ENCODE data around the gene THSD8.

Gene THSD8

DNA sequence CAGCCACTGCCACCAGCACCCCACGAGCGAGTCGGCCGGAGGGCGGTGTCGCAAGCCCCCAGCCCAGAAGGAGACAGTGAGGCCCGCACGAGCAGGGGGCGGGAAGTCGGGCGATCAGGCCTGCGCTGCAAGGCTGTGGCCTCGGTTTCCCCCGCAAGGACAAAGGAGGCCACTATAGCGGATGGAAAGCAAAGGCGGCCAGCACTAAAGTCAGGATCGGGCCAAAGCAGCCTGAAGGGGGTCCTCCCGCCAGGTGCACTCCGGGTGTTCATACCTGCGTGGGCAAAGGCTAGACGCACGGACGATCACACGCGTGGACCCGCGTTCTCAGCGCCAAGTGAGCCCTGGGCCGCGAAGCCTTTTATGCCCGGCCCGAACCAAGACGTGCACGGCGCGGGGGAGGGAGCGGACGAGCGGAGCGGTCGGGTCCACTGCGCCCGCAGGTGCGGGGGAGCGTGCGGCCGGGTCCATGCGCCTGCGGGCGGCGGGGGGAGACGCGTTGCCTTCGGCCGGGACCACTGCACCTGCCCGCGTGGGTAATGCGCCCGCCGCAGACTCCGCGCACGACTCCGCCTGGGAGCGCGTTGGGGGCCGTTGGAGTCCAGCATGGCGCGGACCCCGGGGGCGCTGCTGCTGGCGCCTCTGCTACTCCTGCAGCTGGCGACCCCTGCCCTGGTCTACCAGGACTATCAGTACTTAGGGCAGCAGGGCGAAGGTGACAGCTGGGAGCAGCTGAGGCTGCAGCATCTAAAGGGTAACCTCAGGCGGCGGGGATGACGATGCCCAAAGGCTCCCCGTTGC, at the start of gene THSD8, which contains the start of gene PRDX2:
THSD8 (plus strand) TSS at position 604 of the 801 bp plus-strand sequence; CDS start at position 607, 3 bp downstream.
PRDX2 (minus strand) TSS at position 335 of the 801 bp plus-strand sequence. CDS start 539 bp downstream, outside the sequence.
- no peaks in the 10 kb centered on the region for H3K36me3 ChIP-seq (ENCODE audit: insufficient read depth, low read length)
- H3K4me1 ChIP-seq (ENCODE audit: insufficient read depth, low read length) = no peaks in the 10 kb centered on the region
- H3K9me3 ChIP-seq (ENCODE audit: control insufficient read depth, insufficient read depth, low read length) = no peaks in the 10 kb centered on the region
- peak within 1 kb of the TSS; percentile 88 for H3K9ac ChIP-seq (ENCODE audit: low read depth, low read length)

DNA sequence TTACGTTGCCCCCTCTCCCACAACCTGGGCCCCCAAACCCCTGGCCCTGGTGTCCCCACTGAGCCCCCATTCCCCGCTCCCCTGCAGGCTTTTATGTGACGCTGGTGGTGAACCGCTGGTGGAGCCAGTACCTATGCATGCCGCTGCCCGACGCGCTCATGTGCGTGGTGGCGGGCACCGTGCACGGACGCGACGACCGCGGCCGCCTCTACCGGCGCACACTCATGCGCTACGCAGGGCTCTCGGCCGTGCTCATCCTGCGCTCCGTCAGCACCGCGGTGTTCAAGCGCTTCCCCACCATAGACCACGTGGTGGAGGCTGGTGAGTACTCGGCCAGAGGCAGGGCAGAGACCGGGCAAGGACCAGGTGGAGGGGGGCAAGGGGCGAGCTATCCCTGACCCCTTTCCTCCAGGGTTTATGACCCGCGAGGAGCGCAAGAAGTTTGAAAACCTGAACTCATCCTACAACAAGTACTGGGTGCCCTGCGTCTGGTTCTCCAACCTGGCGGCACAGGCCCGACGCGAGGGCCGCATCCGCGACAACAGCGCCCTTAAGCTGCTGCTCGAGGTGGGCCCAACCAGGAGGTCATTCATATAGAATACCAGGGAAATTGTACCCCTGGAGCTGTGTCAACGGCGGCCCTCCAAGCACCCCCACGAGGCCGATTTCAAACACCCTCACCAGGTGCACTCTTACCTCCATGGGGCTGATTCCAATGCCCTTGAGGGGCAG, 47.2 kb upstream of the THSD8 start:
- no peaks in the 10 kb centered on the region for H3K4me1 ChIP-seq (ENCODE audit: insufficient read depth, low read length)
- no peak overlapping the region for H3K9ac ChIP-seq (ENCODE audit: low read depth, low read length)
- no peaks in the 10 kb centered on the region for H3K36me3 ChIP-seq (ENCODE audit: insufficient read depth, low read length)
- H3K9me3 ChIP-seq (ENCODE audit: control insufficient read depth, insufficient read depth, low read length) = no peaks in the 10 kb centered on the region

DNA sequence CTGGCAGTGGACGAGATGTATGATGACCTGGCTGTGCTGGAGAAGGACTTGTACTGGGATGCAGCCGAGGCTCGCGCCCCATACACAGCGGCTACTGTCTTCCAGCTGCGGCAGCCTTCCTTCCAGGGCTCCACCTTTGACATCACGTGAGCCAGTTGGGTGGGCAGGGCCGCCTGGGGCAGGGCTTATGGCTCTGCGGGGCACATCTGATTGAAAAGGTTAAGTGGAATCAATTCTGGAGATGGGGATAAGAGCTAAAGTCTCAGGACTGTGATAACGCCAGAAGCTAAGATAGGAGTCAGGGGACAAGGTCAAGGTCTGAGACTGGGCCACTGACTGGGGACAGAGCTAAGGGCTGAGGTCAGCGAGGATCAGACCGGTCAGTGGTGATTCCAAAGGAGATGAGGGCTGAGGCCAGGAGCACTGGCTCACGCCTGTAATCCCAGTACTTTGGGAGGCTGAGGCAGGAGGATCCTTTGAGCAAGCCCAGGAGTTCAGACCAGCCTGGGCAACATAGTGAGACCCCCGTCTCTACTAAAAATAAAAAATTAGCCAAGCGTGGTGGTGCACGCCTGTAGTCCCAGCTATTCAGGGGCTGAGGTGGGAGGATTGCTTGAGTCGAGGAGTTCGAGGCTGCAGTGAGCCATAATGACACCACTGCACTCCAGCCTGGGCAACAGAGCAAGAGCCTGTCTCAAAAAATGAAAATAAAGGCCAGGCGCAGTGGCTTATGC, 45.6 kb upstream of the THSD8 start:
- Histone ChIP-seq H3K9ac (ENCODE audit: low read depth, low read length) (no peak overlapping the region), H3K4me1 (ENCODE audit: insufficient read depth, low read length) (no peaks in the 10 kb centered on the region), H3K36me3 (ENCODE audit: insufficient read depth, low read length) (no peaks in the 10 kb centered on the region), H3K9me3 (ENCODE audit: control insufficient read depth, insufficient read depth, low read length) (no peaks in the 10 kb centered on the region)

DNA sequence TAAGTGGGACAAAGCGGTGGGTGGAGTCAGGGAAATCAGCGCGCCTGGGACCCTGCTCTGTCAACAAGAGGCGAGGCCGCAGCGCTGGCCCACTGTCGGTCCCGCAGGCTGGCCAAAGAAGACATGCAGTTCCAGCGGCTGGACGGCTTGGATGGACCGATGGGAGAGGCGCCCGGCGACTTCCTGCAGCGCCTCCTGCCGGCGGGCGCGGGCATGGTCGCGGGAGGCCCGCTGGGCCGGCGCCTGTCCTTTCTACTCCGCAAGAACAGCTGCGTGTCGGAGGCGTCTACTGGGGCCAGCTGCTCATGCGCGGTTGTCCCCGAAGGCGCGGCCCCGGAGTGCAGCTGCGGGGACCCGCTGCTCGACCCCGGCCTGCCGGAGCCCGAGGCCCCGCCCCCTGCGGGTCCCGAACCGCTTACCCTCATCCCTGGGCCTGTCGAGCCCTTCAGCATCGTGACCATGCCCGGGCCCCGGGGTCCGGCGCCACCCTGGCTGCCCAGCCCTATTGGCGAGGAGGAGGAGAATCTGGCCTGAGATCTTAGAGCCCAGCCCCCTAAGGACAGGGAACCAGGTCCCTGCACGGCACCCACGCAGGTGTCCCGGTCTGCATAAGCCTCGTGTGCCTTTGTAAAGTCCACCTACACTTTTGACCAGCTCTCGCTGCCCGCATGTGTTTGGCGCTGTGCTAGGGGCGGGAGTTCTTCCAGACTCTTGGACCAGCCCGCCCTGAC, 44.2 kb upstream of the THSD8 start:
- H3K4me1 ChIP-seq (ENCODE audit: insufficient read depth, low read length) = no peaks in the 10 kb centered on the region
- peak overlapping the region; percentile 48; the same call in 1 of the 2 replicates for H3K9ac ChIP-seq (ENCODE audit: low read depth, low read length)
- no peaks in the 10 kb centered on the region for H3K9me3 ChIP-seq (ENCODE audit: control insufficient read depth, insufficient read depth, low read length)
- no peaks in the 10 kb centered on the region for H3K36me3 ChIP-seq (ENCODE audit: insufficient read depth, low read length)

DNA sequence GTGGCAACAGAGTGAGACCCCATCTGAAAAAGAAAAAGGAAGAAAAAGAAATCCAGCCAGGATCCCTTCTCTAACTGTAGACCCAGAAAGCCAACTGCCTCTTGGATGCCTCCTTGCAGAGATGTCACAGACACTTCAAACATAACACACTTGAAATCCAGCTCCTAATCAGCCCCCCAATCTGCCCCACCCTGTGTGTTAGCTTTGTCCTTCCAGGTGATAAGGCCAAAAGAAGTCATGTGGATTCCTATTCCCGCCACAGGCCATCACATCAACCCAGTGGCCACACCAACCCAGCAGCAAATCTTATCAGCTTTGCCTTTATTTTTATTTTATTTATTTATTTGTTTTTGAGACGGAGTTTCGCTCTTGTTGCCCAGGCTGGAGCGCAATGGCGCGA, 42.2 kb upstream of the THSD8 start:
- Histone ChIP-seq H3K36me3 (ENCODE audit: insufficient read depth, low read length) (no peaks in the 10 kb centered on the region), H3K4me1 (ENCODE audit: insufficient read depth, low read length) (no peaks in the 10 kb centered on the region), H3K9ac (ENCODE audit: low read depth, low read length) (no peak overlapping the region), H3K9me3 (ENCODE audit: control insufficient read depth, insufficient read depth, low read length) (no peaks in the 10 kb centered on the region)

DNA sequence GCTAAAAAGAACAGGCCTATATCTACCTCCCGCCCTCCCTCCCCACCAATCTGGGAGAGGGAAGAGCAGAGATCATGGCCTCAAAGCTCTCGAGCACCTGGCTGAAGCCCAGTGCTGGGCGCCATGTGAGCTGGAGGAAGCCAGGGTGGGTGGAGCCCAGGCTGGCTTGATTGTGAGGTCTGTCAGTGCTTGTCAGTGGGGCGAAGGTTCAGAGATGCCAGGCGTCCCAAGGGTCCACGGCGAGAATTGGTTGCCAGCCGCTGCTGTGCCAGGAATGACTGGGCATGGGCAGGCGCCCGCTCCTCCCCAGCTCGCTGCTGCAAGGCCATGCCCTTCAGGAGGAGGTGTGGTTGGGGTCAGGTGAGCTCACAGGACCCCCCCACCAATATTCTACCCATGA, 38.8 kb upstream of the THSD8 start:
- H3K9me3 ChIP-seq (ENCODE audit: control insufficient read depth, insufficient read depth, low read length) = no peaks in the 10 kb centered on the region
- no peaks in the 10 kb centered on the region for H3K4me1 ChIP-seq (ENCODE audit: insufficient read depth, low read length)
- H3K9ac ChIP-seq (ENCODE audit: low read depth, low read length) = no peak overlapping the region
- H3K36me3 ChIP-seq (ENCODE audit: insufficient read depth, low read length) = no peaks in the 10 kb centered on the region

DNA sequence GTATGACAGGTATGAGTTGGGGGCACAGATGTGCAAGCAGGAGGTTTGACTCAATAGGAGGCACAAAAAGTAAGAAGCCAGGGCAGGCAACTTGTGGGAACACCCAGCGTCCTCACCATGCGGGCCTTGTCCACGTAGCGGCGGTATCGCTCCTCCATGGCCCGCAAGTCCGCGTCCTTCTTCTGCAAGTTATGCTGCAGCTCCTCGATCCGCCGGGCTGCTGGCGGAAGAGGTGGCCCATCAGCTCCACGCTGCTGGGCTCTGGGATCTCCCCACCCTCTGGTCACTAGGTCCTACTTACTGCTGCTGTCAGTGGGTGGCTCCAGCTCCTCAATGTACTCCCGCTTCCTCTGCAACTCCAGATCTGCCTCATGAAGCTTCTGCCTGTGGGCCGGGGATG, 37.2 kb upstream of the THSD8 start:
- Histone ChIP-seq H3K9me3 (ENCODE audit: control insufficient read depth, insufficient read depth, low read length) (no peaks in the 10 kb centered on the region), H3K36me3 (ENCODE audit: insufficient read depth, low read length) (no peaks in the 10 kb centered on the region), H3K9ac (ENCODE audit: low read depth, low read length) (no peak overlapping the region), H3K4me1 (ENCODE audit: insufficient read depth, low read length) (no peaks in the 10 kb centered on the region)

DNA sequence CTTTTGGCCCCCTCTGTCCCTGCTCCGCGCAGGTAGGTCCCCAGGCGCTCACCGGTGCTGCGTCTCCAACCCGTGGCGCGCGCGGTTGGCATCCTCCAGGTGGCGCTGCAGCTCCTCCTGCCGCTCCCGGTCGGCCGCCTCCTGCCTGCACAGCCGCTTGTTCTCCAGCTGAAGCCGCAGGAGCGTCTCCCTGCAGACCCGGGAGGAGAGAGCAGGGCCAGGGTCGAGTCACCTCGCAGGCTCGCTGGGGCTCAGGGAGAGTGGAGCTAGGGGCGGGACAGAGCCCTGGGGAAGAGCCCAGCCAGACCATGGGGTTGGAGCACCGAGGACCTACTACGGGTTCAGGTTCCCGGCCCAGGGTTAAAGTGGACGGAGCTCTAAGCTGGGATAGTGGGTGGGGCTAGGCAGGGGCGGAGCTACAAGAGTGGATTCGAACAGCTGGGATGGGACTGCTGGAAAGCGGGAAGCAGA, 35.8 kb upstream of the THSD8 start:
- H3K9me3 ChIP-seq (ENCODE audit: control insufficient read depth, insufficient read depth, low read length) = no peaks in the 10 kb centered on the region
- H3K9ac ChIP-seq (ENCODE audit: low read depth, low read length) = peak overlapping the region; percentile 56; the same call in 1 of the 2 replicates
- no peaks in the 10 kb centered on the region for H3K4me1 ChIP-seq (ENCODE audit: insufficient read depth, low read length)
- no peaks in the 10 kb centered on the region for H3K36me3 ChIP-seq (ENCODE audit: insufficient read depth, low read length)

DNA sequence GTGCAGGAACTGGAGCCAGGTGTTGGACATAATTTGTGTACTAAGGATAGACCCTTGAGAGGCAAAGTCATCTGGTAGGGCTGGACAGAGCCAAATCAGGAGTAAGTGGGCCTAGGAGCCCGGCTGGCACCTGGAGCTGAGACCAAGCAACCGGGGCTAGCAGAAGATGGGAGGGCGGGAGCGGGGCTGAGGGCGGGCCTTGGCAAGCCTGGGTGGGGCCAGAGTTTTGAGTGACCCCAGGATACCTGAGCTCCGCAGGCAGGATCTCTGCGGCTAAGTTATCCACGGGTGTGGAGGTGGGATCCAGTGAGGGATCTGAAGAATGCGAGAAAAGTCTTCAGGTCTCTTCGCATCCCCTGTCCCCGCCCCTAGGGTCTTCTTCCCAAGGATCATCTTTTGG, 34.7 kb upstream of the THSD8 start:
- Histone ChIP-seq H3K9ac (ENCODE audit: low read depth, low read length) (no peak overlapping the region), H3K4me1 (ENCODE audit: insufficient read depth, low read length) (no peaks in the 10 kb centered on the region), H3K36me3 (ENCODE audit: insufficient read depth, low read length) (no peaks in the 10 kb centered on the region), H3K9me3 (ENCODE audit: control insufficient read depth, insufficient read depth, low read length) (no peaks in the 10 kb centered on the region)

DNA sequence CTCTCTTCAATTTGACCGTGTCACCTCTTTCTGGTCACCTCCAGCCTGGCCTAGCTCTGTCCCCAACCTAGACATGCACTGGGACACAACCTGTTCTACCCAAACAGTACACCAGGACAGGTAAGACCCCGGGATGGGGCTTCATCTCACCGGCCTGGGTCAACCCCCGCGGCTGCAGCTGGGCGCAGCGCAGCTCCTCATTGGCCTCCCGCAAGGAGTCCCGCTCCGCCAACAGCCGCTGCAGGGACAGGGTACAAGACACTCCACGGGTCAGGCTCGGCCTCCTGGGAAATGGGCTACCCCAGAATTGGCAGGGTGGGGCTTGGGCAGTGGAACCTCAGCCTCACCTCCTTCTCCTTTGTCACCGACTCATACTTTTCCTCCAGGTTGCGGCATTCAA, 34.2 kb upstream of the THSD8 start:
- Histone ChIP-seq H3K36me3 (ENCODE audit: insufficient read depth, low read length) (no peaks in the 10 kb centered on the region), H3K9ac (ENCODE audit: low read depth, low read length) (no peak overlapping the region), H3K4me1 (ENCODE audit: insufficient read depth, low read length) (no peaks in the 10 kb centered on the region), H3K9me3 (ENCODE audit: control insufficient read depth, insufficient read depth, low read length) (no peaks in the 10 kb centered on the region)

DNA sequence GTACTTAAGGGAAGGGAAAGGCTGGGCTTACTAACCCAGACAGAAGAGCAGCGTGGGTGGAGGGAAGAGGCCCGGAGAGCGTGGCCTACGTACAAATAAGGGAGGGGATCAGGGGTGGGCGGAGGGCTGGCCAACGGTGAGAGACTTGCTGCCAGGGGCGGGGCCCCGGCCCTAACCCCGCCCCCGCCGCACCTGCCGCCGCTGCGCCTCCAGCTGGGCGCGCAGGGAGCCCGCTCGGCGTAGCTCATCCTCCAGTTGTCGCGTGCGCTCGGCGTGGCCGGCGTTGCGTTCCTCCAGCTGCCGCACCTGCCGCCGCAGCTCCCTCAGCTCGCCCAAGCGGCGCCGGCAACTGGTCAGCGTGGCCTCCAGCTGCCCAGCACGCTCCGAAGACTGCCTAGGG, 32.2 kb upstream of the THSD8 start:
- no peaks in the 10 kb centered on the region for H3K9me3 ChIP-seq (ENCODE audit: control insufficient read depth, insufficient read depth, low read length)
- H3K9ac ChIP-seq (ENCODE audit: low read depth, low read length) = 0 out of 2 replicates have a peak overlapping the region, but pooled peaks have one; percentile 9
- H3K36me3 ChIP-seq (ENCODE audit: insufficient read depth, low read length) = no peaks in the 10 kb centered on the region
- H3K4me1 ChIP-seq (ENCODE audit: insufficient read depth, low read length) = no peaks in the 10 kb centered on the region

DNA sequence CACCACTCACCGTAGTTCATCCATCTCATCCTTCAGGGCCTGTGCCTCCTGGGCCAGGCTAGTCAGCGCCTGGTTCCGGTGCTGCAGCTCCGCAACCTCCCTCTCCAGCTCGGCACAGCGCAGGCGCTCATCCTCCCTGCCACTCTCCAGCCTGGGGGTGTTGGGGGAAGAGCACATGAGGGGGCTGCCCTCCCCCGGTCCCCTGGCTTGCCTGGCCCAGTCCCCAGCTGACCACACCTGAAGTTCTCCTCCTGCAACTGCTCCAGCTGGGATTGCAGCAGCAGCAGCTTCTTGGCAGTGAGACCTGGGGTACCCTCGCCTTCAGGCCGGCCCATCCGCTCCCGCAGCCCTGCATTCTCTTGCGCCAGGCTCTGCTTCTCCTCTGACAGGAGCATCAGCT, 30.9 kb upstream of the THSD8 start:
- Histone ChIP-seq H3K9ac (ENCODE audit: low read depth, low read length) (no peak overlapping the region), H3K36me3 (ENCODE audit: insufficient read depth, low read length) (no peaks in the 10 kb centered on the region), H3K9me3 (ENCODE audit: control insufficient read depth, insufficient read depth, low read length) (no peaks in the 10 kb centered on the region), H3K4me1 (ENCODE audit: insufficient read depth, low read length) (no peaks in the 10 kb centered on the region)

DNA sequence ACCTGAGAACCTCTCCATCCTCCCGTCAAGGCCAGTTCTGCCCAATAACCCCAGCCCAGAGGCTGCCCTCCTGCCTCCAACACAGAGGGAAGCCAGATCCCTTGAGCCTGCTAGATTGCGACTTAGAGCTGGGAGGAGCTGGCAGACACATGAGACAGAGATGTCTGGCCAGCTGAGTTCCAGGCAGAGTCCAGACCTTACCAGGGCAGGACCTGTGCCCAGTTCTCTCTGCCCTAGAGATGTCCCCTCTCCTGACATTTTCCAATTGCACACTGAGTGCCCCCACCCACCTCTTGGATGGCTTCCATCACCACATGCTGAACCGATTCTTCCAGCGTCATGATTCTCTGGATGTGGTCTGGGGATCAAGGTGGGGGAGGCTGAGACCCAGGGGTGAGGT, 29.5 kb upstream of the THSD8 start:
- Histone ChIP-seq H3K4me1 (ENCODE audit: insufficient read depth, low read length) (no peaks in the 10 kb centered on the region), H3K9me3 (ENCODE audit: control insufficient read depth, insufficient read depth, low read length) (no peaks in the 10 kb centered on the region), H3K9ac (ENCODE audit: low read depth, low read length) (no peak overlapping the region)

DNA sequence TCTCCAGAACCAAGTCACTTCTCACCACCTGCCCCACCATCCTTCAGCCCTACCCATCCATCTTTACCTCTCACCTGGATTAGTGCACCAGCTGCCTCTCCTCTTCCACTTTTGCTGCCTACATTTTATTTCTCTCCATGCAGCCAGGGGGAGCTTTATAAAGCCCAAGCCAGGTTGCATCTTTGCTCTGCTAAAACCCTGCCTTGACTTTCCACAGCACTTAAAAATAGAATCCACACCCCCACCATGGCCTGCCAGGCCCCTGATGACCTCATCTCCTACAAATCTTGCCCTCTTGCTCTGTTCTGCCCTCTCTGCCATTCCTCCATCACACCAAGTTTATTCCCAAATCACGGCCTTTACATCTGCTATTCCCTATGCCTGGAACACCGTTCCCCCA, 28.3 kb upstream of the THSD8 start:
- Histone ChIP-seq H3K9me3 (ENCODE audit: control insufficient read depth, insufficient read depth, low read length) (no peaks in the 10 kb centered on the region), H3K36me3 (ENCODE audit: insufficient read depth, low read length) (no peaks in the 10 kb centered on the region), H3K9ac (ENCODE audit: low read depth, low read length) (no peak overlapping the region), H3K4me1 (ENCODE audit: insufficient read depth, low read length) (no peaks in the 10 kb centered on the region; the same call in 1 of the 2 replicates)

More for the DNA sequence above, 29.5 kb upstream of the THSD8 start:
- H3K36me3 ChIP-seq (ENCODE audit: insufficient read depth, low read length) = no peaks in the 10 kb centered on the region

All from ES-I3 (cell line).